ENCODE measurements around the gene ASIP. TPM values are rescaled to one million over a fixed set of nuclear protein-coding genes. Genes with fewer than 3 reads are reported as not detected.

The ASIP gene
- total and polyA plus RNA-seq, 2 of the 4 experiments (the other 2 are of a cell fraction) = not detected

- Histone ChIP-seq H3K18ac (ENCODE audit: low read depth, low read length) (no peak overlapping the region), H4K91ac (ENCODE audit: insufficient read depth, low read depth, low read length) (no peak overlapping the region), H3K36me3 (ENCODE audit: control insufficient read depth, insufficient read depth, low read length) (no peaks in the 10 kb centered on the region), H3K23ac (ENCODE audit: low read depth, low read length) (no peak overlapping the region), H3K4me1 (ENCODE audit: control insufficient read depth, insufficient read depth, low read length) (no peaks in the 10 kb centered on the region), H2BK20ac (ENCODE audit: low read depth, low read length) (no peak overlapping the region), H3K4ac (ENCODE audit: low read depth, low read length) (no peak overlapping the region), H3K27me3 (ENCODE audit: control insufficient read depth, insufficient read depth, low read length) (no peaks in the 10 kb centered on the region), H4K20me1 (ENCODE audit: insufficient read depth, low read length) (no peaks in the 10 kb centered on the region), H4K8ac (ENCODE audit: low read depth in 2 of 2, low read length in 2 of 2) (no peak overlapping the region), H2AK9ac (replicated peaks; ENCODE audit: low read depth, low read length, poor library complexity) (no peak overlapping the region), H3K9me1 (ENCODE audit: insufficient read depth, low read length) (peaks cover 3% of the 10 kb centered on the region; the same call in 1 of the 2 replicates), H2AK5ac (ENCODE audit: low read depth, low read length) (no peak overlapping the region), H3K9ac (ENCODE audit: low read depth, low read length) (no peak overlapping the region), H3K79me1 (ENCODE audit: low read depth in 1 of 2, low read length in 2 of 2) (0 out of 4 replicates have a peak, but pooled peaks cover 0 to 4% of the 10 kb centered on the region in 2 experiments), H2BK15ac (ENCODE audit: low read depth, low read length) (no peak overlapping the region), H4K5ac (ENCODE audit: low read depth, low read length) (no peak overlapping the region), H3K9me3 (ENCODE audit: control insufficient read depth, insufficient read depth, low read length) (no peaks in the 10 kb centered on the region), H3K4me3 (ENCODE audit: insufficient read depth, low read depth, low read length) (no peak overlapping the region), H3K14ac (replicated peaks; ENCODE audit: low read depth, low read length) (no peak overlapping the region), H2BK5ac (ENCODE audit: low read depth, low read length, poor library complexity, severe bottlenecking) (no peak overlapping the region), H3K27ac (ENCODE audit: insufficient read depth, low read length) (no peak overlapping the region), H3K4me2 (ENCODE audit: low read depth, low read length) (no peak overlapping the region), H3K56ac (ENCODE audit: extremely low read depth, insufficient read depth, low read length) (no peak overlapping the region), H2AFZ (replicated peaks; ENCODE audit: low read length, poor library complexity) (no peak overlapping the region), H2BK120ac (ENCODE audit: low read depth, low read length) (no peak overlapping the region)
- DNase-seq = no peak
- intact Hi-C loops (cut with micrococcal nuclease) (loop anchor here (5.0 kb wide), 5 partner anchors 53 to 398 kb away; partner anchors contain the start of gene ITCH), dilution Hi-C loops (cut with HindIII; ENCODE audit: low sequenced_read_pairs, unreplicated experiment) (no loop called here), in situ Hi-C loops (cut with MboI; ENCODE audit: low sequenced_read_pairs) (loop anchor here (5.0 to 10.0 kb wide), 3 partner anchors 165 to 405 kb away; partner anchors contain the start of gene DYNLRB1)
- ATAC-seq (ENCODE audit: low read depth) = no peak
- POLR2A ChIA-PET (ENCODE audit: unreplicated experiment) = no interaction called here
- CTCF ChIA-PET = no interaction called here
- BruUV-seq (replicated peaks) = no TSS peak
- no CpG with 5 or more reads among the region's 3 CpGs for WGBS, 2 experiments (ENCODE audit: extremely low coverage in 2 of 2, insufficient read length in 1 of 2)
- TF ChIP-seq USF2 (IDR thresholded peaks at IDR 0.05; ENCODE audit: low read depth, low read length) (no peak), RCOR1 (IDR thresholded peaks at IDR 0.05; ENCODE audit: insufficient replicate concordance, low read length) (no peak), MXI1 (IDR thresholded peaks at IDR 0.05; ENCODE audit: borderline replicate concordance, low read depth, low read length) (no peak), CHD1 (IDR thresholded peaks at IDR 0.05; ENCODE audit: low read depth, low read length) (no peak)
Observed at GRCh38 chr20:34309691-34310090, 68.5 kb downstream of the ASIP start.
